Activated T-cell treated with anti-CD3 and anti-CD28 coated beads, Interleukin-2, amount 50 U/mL, for 48 hours (primary cell): ENCODE data around the gene KIAA0930.

Experiments used
- DNase-seq, 2 experiments: peaks; one replicate each; pipeline ENCODE4 v3.0.0-alpha.2; 2020

KIAA0930 gene

DNA sequence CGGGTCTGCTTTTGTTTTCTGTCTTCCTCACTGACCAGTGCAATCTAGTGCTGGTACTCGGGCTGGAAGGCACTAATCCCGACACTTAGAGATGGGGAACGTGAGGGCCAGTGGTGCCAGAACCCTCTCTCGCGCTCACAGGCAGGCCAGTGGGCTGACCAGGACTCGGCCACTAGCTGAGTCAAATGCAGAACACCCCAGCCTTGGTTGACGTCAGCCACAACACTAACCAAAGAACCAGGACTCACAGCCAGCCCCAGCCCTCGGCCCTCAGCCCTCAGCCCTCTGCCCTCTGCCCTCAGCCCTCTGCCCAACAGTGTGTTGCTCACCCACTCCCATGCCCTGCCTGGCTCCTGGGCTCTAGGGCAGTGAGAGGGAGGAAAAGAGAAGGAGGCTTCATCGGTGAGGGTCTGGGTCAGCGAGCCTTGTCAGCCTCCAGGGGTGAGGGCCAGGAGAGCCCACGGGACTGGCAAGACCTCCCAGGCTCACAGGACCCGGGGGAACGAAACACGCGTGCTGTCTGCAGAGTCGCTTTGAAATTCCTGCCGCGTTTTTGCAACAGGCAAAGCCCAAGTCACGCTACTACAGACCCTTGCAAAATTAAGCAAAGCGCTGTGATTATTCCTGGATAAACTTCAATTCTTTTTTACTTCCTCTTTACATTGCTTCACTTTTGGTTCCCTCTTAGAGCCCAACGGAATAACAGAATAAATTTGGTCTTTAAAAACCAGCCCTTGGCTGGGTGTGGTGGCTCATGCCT, 27.5 kb downstream of the KIAA0930 start:
- no peak for DNase-seq

DNA sequence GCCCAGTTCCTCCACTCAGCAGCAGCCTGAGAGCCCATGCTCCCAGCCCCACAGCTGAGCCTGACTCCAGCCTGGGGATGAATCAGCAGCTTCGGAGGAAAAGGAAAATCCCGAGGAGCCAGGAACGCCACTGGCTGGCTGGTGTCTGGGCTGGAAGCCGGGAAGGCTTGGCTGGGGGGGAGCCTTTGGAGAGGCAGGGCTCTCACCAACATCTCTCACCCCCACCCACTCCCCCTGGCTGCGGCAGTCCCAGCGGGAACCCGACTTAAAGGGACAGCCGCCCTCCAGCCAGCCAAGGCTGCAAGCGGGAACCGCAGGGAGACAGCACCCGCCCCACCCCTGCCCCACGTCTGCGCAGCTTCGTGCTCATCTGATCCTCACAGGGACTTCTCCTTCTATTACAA, 28.4 kb downstream of the KIAA0930 start:
- DNase-seq, result no peak

DNA sequence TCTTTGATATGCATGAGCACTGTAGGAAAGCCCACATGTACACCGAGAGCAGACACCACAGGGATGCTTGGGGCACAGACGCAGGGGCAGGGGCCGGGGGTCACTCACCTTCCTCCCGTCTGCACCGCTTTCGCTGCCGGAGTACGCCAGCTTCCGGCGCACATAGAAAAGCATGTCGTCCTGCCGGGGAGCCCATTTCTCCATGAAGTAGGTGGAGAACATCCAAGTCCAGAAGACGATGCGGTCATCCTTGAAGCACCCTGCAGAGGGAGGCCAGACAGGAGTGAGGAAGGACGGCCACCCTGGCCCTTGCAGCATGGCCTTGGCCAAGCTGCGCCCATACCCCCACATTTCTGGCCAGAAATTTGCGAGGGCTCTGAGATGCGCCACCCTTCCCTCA, 28.8 kb downstream of the KIAA0930 start:
- DNase-seq, result no peak

DNA sequence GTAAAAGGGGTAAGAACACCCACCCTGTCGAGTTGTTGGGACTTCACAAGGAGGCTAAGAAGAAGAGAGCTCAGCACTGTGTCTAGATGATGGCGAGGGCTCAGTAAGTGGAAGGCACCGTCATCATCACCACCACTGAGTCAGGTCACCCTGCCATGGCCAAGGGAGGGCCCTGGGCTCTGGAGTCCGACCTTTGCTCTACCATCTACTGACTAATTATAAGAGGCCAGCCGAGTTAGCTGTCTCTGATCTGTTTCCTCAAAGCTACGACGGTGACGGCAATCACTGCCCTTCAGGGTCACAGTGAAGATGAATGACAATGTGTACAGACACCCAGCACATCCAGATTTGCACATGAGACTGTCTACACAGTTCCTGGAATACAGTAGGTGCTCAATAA, 29.3 kb downstream of the KIAA0930 start:
- DNase-seq, result no peak

DNA sequence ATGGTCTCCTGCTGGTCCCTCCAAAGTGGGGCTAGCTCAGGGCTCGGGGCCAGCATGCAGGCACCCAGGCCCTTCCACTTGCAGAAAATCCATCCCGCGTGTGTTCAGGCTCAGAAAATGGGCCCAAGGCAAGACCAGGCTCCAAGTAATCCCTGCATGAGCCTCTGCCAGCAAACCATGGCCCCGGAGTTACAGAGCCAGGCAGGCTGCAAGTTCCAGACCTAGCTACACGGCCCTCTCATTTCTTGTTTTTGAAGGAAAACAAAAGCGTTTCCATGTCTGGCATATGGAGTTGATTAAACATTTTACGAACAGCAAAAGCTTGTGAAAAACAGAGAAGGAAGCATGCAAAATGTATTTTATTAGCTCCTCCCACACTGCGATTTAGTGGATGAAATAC, 29.7 kb downstream of the KIAA0930 start:
- DNase-seq, result no peak

DNA sequence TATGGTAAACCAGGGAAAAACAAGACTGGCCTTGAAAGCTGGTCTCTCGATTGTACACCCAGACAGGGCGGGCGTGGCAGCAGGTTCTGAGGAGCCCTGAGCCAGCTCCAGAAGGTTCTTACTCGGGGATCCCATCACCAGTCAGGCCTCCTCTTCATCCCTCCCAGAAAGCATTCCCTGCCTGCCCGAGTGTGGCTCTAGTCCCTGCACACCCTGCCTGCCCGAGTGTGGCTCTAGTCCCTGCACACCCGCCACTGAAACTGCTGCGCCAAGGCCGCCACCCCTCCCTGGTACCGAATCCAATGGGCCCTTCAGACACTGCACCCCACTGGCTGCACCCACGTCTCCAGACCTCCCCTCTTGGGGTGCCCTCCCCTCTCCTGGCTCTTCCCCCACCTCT, 30.1 kb downstream of the KIAA0930 start:
- DNase-seq, result no peak

DNA sequence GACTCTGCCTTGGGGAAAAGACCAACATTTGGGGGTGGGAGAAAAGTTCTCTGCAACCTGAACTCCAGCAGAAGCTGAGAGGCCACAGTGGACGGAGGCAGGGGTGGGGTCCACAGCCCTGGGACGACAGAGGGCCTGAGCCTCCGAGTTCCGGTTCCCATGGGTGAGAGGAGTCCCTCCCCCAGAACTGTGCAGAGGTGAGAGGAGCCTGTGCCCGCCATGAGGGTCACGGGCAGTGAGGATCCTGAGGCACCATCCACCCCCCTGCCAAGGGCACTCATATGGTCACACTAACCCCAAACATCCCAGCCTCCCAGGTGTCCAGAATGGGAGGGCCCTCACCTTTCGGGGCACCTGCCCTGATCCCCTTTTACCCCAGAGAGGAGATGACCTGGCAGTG, 30.5 kb downstream of the KIAA0930 start:
- DNase-seq, result no peak

DNA sequence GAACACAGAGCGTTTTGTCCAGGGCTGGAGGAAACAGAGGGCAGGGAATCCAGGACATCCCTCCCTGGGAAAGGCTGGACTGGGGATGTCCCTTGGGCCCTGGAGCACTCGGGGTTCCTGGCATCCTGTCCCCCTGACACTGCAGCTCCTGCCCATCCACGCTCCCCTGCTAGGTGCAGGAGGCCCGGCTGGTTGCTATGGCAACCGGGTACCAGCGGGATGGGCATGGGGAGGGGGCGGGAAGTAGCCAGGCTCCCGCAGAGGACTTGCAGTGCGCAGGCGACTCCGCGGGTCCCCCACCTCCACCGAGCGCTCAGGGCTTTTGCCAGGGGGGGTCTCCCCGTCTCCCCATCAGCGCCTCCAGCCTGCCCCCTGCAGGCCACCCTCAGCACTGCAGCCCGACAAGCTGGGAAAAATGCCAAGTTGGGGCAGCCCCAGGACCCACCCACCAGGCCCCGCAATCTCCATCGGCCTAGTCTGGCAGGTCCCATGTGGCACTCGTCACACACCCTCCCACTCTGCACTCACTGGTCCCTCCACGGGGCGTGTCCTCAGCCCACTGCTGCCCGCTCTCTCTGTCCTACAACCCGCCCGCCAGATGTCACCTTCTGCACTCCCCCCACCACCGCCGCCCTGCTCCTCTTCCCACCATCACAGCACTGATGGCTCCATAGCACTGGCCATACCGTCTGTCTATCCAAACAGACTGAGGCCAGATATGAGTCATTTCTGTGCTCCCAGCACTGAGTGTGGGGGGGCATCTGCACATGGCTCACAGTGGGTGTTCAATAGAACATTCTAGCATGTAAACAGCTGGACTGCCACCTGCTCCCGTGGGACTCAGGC, 31.5 kb downstream of the KIAA0930 start:
- peak; percentile 71 to 72 for DNase-seq

DNA sequence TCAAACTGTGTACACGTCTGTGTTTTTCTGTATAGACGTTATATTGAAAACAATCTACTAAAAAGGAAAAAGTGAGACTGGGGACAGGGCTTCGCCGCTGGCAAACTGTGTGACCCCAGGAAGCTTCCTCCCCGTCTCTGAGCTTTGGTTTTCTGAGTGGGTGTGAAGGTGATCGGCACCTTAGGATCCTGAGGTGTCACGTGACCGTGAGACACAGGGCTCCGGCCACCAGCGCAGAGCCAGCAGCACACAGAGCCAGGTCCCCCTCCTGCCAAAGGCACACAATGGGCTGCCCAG, 32.0 kb downstream of the KIAA0930 start:
- no peak for DNase-seq

DNA sequence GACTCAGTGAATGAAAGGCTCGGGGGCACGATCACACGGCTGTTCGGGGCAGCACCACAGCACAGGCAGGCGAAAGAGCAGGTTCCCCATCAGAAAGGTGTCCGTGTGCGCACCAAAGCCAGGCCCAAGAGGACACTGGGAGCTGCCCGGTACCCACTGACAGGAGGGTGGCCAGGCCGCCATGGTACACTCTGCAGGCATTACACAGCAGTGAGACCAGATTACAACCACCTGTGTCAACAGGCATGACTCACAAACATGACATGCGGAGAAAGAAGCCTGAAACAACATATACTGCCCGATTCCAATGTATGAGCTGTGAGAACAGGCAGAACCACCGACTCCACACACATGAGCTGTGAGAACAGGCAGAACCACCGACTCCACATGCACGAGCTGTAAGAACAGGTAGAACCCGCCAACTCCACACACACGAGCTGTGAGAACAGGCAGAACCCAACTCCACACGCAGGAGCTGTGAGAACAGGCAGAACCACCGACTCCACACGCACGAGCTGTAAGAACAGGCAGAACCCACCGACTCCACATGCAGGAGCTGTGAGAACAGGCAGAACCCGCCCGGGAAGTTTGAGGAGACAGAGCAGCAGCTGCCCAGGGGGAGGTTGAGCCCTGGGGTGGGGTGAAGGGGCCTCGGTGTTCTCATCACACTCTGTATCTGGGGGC, 32.6 kb downstream of the KIAA0930 start:
- DNase-seq, result no peak

DNA sequence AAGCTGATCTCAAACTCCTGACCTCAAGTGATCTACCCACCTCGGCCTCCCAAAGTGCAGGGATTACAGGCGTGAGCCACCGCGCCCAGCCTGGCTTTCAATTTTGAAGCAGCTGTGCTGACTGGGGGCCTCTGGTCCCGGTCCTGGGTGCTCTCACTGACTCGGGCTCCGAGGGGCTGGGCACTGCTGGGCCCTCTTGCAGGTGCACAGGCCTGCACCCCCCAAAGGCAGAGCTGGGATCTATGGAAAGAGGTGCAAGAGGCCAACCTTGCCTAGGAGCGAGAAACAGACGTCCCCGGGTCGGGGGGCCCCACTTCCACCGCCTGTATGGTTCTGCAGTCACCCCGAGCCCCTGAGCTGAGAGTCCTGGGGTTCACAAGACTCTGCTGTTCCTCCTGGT, 33.2 kb downstream of the KIAA0930 start:
- DNase-seq, result no peak

DNA sequence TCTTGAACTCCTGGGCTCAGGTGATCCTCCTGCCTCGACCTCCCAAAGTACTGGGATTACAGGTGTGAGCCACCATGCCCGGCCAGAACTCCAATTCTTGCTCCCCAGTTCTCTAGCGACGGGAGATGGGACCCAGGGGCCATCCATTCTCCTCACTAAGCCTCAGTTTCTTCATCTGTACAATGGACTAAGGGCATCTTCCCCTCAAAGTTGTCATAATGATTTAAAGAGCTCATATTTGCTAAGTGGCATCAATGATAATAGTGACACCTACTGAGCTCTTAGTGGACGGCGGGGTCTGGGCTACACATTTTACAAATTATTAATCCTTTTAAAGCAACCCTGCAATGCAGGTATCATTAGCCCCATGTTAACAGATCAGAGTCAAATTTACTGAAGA, 34.5 kb downstream of the KIAA0930 start:
- no peak for DNase-seq

DNA sequence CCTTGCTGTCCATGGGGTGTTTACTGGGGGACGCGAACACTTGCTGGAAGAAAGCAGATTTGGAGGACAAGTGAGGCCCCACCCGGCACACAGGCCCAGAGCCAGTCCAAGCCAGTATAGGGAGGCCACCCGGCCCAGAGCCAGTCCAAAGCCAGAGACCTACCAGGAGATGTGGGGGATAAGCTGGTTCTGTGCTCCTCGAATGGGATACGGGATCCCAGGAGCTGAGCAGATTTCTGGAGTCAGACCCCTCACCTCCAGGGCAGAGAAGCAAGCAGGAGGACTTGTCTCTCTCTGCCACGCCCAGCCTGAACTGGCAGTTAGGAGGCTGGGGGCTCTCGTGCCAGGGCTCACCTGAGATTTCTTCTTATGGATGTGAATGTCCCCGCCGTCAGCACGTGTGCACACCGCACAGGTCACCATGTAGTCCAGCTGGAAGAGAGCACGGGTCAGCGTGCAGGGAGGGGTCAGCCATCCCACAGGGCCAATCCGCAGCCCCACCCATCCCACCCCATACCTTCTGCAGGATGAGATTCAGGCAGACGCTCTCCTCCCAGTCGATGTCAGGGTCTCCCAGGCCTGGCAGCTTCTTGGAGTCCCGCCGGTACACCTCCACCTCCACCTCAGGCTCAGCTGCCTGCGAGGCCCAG, 35.3 kb downstream of the KIAA0930 start:
- no peak for DNase-seq

DNA sequence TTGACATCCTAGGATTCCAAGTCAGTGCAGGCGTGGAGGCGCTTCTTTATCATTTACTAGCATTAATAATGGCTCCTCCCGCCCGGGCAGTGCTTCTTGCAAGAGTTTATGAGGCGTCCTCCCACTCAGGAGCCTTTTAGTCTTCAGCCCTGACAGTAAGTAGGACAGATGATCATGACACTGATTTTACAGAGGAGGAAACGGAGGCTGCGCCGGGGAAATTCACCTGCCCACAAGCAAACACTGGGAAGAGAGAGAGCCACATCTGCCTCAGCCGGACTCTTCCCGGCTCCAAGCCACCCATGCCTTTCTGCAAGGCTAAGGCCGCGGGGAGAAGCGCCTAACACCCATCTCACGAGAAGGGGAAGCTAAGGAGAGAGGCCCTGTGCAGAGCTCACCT, 35.9 kb downstream of the KIAA0930 start:
- DNase-seq, result no peak

DNA sequence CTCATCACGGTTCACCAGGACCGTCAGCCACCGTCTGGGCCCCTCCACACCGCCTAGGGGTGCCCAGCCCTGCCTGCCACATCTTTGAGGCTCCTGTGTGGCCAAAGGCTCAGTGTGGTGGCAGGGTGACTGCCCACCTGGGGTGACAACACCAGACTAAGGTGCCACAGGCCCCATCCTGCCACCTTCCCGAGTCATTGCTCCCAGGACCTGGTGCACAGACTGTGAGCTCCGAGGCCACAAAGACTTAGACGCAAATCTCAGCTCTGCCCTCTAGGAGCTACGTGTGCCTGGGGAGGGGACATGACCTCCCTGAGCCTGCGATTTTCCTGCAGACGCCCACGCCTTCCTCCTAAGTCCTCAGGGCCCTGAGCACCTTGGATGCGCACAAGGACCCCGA, 36.5 kb downstream of the KIAA0930 start:
- no peak for DNase-seq

DNA sequence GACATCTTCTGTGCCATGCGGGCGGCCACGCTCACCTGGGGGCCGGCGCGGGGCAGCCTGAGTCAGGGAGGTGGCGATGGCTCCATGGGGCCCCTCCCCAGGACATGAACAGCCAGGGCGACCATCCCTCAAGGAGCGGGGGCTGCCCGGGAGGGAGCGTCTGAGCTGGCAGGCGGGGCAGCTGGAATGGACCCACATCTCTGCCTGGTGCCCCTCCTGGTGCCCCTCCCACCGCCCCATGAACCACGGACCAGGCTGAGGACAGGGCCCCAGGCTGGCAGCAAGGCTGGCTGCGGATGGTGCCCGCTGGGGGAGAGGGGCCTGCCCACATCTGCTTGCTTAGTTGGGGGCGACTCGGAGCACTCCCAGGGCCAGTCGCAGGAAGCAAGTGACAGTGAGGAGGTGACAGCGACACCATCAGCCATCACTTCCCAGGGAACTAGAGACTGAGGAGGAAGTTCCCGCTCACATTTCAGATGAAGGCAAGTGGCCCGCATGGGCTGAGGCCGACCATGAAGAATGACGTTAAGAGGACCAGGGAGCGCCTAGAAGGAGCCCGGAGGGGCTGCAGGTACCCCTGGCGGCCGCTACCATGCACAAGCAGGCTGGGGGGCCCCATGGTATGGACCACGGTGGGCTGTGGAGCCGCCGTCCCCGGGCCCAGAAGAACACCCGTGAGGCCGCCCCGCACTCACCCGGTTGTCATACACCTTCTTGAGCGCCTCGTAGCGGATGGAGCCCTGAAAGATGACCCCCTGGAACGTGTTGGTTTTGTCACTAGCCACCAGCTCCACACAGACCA, 37.3 kb downstream of the KIAA0930 start:
- no peak for DNase-seq

DNA sequence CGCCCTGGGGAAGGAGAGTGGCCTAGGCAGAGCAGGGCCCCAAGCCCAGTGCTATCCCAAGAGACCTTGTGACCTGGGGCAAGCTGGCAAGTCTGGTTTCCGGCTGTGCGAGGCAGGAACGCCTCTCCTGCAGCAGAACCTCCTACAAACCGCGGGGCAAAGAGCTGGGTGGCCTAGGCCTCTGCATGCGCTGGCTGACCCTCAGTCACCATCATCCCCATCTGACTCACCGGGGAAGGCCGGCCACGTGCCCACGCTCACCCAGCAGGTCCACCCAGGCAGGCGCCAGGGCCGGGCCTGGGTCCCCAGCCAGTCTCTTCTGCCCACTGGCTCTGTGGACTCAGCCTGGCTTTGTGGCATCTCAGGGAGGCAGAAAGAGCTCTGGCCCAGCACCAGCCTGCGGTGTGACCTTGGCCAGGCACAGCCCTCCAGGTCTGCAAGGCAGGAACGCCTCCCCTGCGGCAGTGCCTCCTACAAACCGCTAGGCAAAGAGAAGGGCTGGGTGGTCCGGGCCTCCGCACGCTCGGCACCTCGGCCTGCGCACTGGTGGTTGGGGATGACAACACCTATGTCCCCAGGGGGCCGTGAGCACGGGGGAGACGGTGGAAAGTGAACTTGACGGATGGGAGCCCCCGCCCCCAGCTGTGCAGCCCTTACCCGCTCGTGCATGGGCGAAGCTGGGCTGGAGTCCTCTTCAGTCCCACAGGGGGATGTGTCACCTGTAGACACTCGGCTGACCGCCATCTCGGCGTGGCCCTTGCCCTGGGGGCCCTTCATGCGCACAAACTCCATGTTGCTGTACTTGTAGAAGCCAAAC, 38.2 kb downstream of the KIAA0930 start:
- no peak for DNase-seq

DNA sequence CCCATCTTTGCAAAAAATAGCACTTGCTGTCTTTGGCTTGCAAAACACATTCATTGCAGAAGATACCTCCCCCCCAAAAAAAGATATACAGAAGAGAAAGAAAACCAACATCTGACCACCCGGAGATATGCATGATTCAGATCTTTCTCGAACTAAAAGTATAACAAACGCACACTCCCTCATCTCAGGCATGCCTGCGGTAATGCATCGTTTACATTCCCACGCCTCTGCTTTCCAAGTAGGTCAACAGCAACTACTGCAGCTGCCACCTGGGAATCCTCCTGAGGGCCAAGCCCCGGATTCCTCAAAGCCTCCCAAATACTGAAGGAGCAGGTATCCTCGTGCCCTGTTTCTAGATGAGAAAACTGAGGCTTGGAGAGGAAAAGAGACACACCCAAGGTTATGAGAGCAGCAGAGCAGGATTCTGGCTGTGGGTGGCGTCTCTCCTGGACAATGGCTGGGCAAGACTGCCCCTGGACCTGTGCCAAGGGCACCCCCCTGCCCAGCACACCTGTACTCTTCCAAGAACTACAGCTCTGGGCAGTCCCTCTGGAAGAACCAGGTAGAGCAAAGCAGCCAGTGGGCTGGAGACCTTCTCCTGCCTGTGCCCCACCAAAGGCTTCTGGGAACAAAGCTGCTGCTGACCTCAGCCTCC, 38.9 kb downstream of the KIAA0930 start:
- no peak for DNase-seq

DNA sequence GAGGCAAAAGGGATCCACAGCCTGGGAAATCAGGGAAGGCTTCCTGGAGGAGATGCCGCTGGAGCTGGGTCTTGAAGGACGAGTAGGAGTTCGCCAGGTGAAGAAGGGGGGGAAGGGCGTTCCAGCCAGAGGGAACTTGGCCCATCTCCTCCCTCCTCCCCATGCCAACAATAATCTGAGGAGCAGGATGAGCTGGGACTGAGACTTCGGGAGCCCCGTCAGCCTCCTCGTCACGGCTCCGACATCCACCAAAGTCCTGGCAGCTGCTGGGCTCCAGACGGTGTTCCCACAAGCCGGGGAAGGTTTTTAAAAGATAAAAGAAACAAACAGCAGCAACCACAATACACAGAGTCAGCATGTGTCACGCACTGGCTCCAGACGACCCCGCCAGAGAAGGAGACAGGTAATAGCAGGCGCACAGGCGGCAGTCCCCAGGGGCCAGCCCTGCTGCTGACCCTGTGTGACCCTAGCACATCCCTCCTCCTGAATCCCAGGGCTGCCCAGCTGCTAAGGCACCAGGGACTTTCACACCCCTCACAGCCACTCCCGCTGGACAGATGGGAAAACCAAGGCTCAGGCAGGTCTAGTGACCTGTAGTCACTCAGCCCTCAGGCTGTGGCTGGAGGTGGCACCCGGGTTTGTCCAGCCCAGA, 39.7 kb downstream of the KIAA0930 start:
- DNase-seq, result no peak

DNA sequence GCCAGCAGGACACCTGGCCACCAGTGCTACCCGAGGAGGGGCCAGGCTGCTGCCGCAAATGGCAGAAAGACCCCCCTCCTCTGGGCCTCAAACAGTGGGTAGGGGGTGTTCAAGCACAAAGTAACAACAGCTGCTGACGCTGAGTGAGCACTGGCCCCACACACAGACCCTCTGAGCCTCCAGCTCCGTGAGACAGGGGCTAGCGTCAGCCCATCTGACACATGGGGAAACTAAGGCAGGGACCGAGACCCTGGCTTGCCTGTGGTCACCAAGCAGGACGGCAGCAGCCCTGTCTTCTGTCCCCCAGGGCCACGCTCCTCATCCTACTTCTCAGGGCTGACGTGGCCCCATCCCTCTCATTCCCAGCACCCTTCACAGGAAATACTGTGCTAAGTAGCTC, 40.5 kb downstream of the KIAA0930 start:
- DNase-seq, result no peak

DNA sequence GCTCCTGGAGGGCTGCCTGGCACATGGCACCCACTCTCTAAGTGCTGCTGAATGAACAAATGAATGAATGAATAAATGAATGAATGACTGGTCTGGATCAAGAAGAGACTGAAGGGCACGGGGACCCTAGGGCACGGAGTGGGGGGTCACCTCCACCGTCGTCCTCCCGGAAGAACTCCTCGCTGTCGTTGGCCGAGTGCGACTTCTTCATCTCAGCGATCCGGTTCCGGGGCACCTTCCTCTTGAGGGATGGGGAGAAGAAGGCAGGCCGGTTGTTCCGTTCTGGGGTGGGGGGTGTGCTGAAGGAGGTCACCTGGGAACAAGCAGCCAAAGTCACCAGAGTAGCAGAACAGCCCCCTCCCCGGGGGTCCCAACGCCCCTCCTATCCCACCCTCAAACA, 41.0 kb downstream of the KIAA0930 start:
- no peak for DNase-seq
